RWPE2 (cell line): ENCODE measurements around the gene RD3L.

Source experiments
- ATAC-seq: fragments of 200-7000 bp; cut with Tn5 transposase; 3 replicates; pipeline ENCODE4 v1.9.1; 2021; ENCODE audit warnings: low read depth
- DNase-seq: peaks from one replicate; pipeline ENCODE4 v3.0.0-alpha.2; 2020; ENCODE audit warnings: low spot score
- H3K27ac ChIP-seq: fragments of 450-650 bp; 2 replicates; pipeline ENCODE4 v1.5.1; 2017; ENCODE audit warnings: mild to moderate bottlenecking; ENCODE audit not compliant: poor library complexity, severe bottlenecking
- H3K27me3 ChIP-seq: fragments of 250-450 bp; sonication (Bioruptor Pico); 2 replicates; pipeline ENCODE4 v1.5.1; 2021; ENCODE audit warnings: mild to moderate bottlenecking, moderate library complexity; ENCODE audit not compliant: insufficient read depth, poor library complexity, severe bottlenecking
- H3K36me3 ChIP-seq: fragments of 250-450 bp; sonication (Bioruptor Pico); 2 replicates; pipeline ENCODE4 v1.5.1; 2020; ENCODE audit warnings: low read depth, mild to moderate bottlenecking, moderate library complexity
- H3K4me1 ChIP-seq: fragments of 250-450 bp; sonication (Bioruptor Pico); 2 replicates; pipeline ENCODE4 v1.5.1; 2021; ENCODE audit warnings: mild to moderate bottlenecking, moderate library complexity; ENCODE audit not compliant: insufficient read depth, poor library complexity, severe bottlenecking
- H3K4me3 ChIP-seq: fragments of 250-450 bp; sonication (Bioruptor Pico); 2 replicates; pipeline ENCODE4 v1.5.1; 2021; ENCODE audit warnings: mild to moderate bottlenecking, moderate library complexity; ENCODE audit not compliant: severe bottlenecking
- H3K9me3 ChIP-seq: fragments of 250-450 bp; sonication (Bioruptor Pico); 2 replicates; pipeline ENCODE4 v1.5.1; 2021; ENCODE audit warnings: mild to moderate bottlenecking, moderate library complexity; ENCODE audit not compliant: severe bottlenecking
- TF ChIP-seq, protein P1 (sequence below): fragments of 450-650 bp; IDR thresholded peaks from one replicate; pipeline ENCODE4 v1.5.1; 2017; ENCODE audit warnings: mild to moderate bottlenecking, moderate library complexity; ENCODE audit not compliant: poor library complexity, severe bottlenecking

RD3L gene

DNA sequence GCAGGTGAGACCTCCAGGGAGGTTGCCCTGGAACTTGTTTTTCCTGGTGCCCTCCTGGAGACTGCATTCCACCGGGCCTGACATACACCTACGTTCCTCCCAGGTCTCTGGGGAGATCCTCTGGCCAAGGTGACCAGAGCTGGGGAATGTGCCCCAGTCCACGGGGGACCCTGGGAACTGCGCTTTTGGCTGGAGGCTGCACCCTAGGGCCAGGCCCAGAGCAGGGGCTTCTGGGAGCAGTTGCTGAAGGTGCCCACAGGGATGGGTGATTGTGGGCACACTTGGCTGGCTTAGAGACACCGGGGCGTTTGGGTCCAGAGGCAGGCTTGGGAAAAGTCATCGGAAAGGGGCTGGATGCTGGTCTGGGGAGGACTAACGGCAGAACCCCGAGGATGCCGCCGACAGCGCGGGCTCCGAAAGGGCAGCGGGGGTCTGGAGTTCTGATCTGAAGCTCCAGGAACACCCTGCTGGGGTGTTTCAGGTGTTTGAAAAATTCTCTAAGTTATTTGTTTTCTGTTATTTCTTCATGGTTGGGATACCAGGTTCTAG is 50.6 kb downstream of the RD3L start:
- H3K4me3 ChIP-seq, result no peak overlapping the region
- H3K27me3 ChIP-seq, result no peaks in the 10 kb centered on the region
- ATAC-seq, result no peak
- no peaks in the 10 kb centered on the region for H3K9me3 ChIP-seq
- H3K36me3 ChIP-seq, result no peaks in the 10 kb centered on the region
- H3K27ac ChIP-seq, result no peak overlapping the region
- H3K4me1 ChIP-seq, result peaks cover 14% of the 10 kb centered on the region
- TF ChIP-seq, protein P1, sequence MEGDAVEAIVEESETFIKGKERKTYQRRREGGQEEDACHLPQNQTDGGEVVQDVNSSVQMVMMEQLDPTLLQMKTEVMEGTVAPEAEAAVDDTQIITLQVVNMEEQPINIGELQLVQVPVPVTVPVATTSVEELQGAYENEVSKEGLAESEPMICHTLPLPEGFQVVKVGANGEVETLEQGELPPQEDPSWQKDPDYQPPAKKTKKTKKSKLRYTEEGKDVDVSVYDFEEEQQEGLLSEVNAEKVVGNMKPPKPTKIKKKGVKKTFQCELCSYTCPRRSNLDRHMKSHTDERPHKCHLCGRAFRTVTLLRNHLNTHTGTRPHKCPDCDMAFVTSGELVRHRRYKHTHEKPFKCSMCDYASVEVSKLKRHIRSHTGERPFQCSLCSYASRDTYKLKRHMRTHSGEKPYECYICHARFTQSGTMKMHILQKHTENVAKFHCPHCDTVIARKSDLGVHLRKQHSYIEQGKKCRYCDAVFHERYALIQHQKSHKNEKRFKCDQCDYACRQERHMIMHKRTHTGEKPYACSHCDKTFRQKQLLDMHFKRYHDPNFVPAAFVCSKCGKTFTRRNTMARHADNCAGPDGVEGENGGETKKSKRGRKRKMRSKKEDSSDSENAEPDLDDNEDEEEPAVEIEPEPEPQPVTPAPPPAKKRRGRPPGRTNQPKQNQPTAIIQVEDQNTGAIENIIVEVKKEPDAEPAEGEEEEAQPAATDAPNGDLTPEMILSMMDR, result no peak
- no peak for DNase-seq

DNA sequence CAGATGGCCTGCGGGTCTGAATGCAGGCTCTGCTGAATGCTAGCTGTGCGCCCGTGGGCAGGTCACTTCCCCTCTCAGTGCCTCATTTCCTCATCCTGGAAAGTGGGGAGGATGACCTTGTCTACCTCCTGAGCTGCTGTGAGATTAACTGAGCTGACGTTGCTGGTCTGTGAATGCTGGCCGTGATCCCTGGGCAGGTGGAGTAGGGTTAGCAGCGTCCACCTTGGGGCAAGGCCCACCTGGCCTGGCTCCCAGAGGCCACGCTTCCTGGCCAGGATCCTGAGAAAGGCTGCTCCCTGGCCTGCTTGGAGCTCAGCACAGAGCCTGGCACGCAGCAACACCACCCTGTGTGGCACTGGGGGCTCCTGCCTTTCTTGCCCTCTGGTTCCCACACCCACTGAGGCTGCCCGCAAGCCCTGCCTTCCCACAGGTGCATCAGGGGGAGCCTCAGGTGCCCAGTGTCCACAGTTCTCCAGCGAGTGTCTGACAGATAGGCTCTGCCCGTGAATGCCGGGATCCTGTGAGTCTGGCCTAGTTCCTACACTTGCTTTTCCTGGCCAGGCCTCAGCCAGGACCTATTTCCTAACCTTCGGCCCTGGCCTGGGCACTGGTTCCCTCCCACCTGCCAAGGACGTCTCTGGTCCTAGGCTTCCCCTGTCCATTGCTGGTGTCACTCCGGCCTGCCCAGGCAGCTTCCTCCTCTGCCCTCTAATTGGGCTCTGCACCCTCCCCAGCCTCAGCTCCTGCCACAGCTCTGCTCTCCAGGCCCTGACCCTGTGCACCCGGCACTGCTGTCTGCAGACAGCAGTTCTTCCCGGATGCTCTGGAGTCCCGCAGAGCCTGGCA is 51.3 kb downstream of the RD3L start:
- TF ChIP-seq, protein P1, result no peak
- ATAC-seq (no peak), DNase-seq (no peak)
- Histone ChIP-seq H3K36me3 (no peaks in the 10 kb centered on the region), H3K4me3 (no peak overlapping the region), H3K27me3 (no peaks in the 10 kb centered on the region), H3K27ac (no peak overlapping the region), H3K4me1 (peaks cover 14% of the 10 kb centered on the region), H3K9me3 (no peaks in the 10 kb centered on the region)
